ENCODE data around the gene FMR1NB.

- TF ChIP-seq EZH2 (IDR thresholded peaks at IDR 0.05; ENCODE audit: borderline replicate concordance, insufficient read depth, low read length, poor library complexity, severe bottlenecking), result no peak
- TF ChIP-seq, protein P1, sequence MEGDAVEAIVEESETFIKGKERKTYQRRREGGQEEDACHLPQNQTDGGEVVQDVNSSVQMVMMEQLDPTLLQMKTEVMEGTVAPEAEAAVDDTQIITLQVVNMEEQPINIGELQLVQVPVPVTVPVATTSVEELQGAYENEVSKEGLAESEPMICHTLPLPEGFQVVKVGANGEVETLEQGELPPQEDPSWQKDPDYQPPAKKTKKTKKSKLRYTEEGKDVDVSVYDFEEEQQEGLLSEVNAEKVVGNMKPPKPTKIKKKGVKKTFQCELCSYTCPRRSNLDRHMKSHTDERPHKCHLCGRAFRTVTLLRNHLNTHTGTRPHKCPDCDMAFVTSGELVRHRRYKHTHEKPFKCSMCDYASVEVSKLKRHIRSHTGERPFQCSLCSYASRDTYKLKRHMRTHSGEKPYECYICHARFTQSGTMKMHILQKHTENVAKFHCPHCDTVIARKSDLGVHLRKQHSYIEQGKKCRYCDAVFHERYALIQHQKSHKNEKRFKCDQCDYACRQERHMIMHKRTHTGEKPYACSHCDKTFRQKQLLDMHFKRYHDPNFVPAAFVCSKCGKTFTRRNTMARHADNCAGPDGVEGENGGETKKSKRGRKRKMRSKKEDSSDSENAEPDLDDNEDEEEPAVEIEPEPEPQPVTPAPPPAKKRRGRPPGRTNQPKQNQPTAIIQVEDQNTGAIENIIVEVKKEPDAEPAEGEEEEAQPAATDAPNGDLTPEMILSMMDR (IDR thresholded peaks at IDR 0.05; ENCODE audit: poor library complexity, severe bottlenecking), result no peak
- no peak for TF ChIP-seq EP300 (conservative IDR thresholded peaks at IDR 0.05; ENCODE audit: poor library complexity, severe bottlenecking)
- TF ChIP-seq, protein P2, sequence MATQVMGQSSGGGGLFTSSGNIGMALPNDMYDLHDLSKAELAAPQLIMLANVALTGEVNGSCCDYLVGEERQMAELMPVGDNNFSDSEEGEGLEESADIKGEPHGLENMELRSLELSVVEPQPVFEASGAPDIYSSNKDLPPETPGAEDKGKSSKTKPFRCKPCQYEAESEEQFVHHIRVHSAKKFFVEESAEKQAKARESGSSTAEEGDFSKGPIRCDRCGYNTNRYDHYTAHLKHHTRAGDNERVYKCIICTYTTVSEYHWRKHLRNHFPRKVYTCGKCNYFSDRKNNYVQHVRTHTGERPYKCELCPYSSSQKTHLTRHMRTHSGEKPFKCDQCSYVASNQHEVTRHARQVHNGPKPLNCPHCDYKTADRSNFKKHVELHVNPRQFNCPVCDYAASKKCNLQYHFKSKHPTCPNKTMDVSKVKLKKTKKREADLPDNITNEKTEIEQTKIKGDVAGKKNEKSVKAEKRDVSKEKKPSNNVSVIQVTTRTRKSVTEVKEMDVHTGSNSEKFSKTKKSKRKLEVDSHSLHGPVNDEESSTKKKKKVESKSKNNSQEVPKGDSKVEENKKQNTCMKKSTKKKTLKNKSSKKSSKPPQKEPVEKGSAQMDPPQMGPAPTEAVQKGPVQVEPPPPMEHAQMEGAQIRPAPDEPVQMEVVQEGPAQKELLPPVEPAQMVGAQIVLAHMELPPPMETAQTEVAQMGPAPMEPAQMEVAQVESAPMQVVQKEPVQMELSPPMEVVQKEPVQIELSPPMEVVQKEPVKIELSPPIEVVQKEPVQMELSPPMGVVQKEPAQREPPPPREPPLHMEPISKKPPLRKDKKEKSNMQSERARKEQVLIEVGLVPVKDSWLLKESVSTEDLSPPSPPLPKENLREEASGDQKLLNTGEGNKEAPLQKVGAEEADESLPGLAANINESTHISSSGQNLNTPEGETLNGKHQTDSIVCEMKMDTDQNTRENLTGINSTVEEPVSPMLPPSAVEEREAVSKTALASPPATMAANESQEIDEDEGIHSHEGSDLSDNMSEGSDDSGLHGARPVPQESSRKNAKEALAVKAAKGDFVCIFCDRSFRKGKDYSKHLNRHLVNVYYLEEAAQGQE (IDR thresholded peaks at IDR 0.05; ENCODE audit: borderline replicate concordance), result no peak
- no peak for TF ChIP-seq RAD21 (conservative IDR thresholded peaks at IDR 0.05)
These were observed 2.2 kb upstream of the FMR1NB start for GRCh38 chrX:147978931-147979330.

Data from neural cell (in vitro differentiated cells).